Measurements from ENCODE around the gene SESN1. TPM values are rescaled to one million over a fixed set of nuclear protein-coding genes. Genes with fewer than 3 reads are reported as not detected.
A peak's percentile ranks its signal among the peaks of the same experiment; 100 is the strongest.

SESN1 gene
- polyA plus RNA-seq, 5 donors, result 51.7 to 86.7 (median 79.9) TPM

DNA sequence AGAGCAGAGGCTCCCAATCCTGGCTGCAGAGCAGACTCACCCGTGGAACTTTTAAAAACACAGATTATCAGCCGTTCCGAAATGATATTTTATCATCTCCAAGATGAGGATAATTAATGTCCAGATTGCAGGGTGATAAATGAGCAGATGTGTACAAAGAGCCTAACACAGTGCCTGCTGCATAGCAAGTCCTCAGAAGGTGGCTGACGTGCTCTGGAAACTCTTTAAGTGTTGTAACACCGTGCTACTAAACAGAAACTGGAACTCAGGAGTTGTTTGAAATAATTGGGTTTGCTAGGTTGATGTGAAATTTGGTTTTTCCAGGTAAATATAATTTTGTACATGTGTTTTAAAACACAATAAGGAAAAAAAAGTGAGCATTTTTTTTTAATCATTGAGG is 128.4 kb downstream of the SESN1 start:
- DNase-seq, result no peak

DNA sequence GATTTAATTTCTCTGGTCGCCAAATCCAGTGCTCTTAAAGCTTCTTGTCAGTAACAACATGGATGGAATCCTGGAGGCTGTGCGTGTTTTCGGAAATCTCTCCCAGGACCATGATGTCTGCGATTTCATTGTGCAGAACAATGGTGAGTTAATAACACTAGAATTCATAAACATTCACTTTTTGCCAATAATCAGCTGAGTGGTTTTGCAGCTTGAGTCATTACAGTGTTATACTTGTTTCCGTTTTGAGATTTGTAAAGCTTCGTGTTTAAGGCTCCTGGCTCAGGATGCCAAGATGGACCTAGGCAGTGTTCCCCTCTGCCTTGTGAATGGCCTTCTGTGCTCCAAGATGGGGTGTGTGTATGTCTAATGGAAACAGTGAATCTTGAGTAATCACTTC is 132.7 kb downstream of the SESN1 start:
- no peak for DNase-seq

DNA sequence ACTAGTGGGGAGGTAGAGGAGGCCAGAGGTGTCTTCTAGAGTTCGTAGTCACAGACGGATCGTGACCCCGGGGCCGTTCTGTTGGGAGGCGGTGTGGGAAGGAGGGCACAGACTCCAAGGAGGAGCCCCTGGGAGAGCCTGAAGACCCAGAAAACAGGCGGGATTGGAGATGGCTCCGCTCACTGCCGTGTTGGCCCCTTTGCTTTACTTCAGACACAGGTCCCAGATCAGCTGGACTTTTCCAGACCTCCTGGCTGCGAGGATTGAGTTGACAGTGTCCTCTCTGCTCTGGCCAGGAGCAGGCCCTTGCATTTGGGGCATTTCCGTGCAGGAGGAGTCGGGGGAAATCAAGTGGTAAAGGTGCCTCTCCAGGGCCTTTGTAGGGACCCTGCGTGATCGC is 133.6 kb downstream of the SESN1 start:
- DNase-seq, result no peak

DNA sequence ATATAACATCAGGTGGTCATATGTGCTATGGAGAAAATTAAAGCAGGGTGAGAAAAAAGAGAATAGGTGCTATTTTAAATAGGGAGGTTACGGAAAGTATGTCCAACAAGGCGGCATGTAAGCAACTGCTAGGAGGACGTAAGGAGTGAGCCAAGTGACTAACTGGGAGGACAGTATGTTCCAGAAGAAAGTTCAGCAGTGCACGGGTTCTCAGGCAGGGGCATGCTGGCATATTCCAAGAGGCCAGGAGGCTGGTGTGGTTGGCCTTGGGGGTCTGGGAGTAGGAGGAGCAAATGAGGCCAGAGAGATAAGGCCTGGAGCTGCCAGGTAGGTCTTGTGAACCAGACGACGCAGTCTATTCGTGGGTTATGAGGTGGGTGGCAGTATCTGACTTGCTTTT is 134.0 kb downstream of the SESN1 start:
- DNase-seq, result no peak

DNA sequence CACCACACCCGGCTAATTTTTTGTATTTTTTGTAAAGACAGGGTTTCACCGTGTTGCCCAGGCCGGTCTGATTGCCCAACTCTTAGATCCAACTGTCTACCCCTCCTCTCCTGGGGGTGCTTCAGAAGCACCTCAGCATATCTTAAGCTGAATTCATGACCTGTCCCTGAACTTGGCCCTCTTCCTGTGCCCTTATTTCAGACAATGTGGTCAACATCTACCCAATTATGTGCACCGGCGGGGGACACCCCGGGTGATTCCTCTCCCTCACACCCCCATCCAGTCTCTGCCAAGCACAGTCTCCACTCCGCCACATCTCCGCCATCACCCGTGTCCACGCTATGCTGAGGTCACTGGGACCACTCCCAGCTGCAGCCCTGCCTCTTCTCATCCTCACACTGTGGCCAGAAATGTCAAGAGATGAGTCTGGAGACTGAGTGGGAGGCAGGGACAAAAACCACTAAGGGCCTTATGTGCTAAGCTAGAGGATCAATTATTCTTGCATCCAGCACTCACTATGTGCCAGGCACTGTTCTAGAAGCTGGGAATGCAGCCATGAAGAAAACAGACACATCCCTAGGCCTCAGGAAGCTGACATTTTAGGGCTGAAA is 134.6 kb downstream of the SESN1 start:
- no peak for DNase-seq

DNA sequence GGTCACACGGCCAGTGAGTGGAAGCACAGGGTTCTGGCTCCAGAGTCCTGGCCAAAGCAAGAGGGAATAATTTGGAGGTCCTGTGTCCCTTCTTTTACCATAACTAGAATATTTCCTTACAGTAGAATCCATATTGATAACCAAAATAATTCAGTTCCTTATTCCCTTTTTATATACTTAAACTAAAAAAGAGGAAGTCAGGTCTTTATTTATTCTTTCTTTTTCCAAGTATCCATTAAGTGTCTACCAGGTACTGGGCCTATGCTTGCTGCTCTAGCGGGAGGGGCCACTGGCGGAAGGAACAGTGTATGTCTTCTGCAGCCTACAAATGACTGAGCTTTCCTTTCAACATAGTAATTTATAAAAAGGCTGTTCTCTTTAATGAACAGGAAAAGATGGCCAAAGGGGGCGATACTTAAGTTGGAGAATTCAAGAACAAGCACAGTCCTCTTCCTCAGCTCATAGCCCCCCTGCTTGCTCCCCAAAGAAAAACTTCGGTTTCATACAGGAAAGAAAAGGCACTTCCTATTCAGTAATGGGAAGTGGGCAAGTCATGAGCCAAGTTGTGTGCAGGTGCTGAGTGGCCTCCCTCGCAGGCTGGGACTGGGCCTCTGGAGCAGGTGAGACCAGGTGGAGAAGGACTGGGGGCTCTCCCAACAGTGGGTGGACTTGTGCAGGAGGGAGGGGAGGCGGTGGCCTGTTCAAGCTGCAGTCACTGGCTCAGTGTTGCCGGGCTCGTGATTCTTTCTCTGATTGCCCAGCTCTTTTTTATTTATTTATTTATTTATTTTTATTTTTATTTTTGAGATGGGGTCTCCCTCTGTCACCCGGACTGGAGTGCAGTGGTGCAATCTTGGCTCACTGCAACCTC is 135.5 kb downstream of the SESN1 start:
- no peak for DNase-seq

DNA sequence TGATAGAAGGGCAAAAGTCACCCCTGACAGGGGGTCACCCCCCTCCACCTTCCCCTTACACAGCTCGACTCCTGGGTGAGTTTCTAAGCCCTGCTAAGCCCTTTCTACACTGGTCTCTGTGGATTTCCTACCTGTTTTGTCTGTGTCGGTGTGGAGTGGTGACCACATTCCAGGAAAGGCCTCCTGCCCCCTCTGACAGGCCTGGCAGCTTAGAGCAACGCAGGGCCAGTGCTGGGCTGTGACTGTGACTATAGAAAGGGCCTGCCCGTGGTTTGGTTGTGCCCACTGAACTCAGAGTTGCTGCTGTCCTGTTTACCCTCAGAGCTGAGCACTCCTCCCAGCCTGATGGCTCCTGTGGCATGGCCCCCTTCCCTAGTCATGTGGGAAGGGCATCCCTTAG is 137.4 kb downstream of the SESN1 start:
- no peak for DNase-seq

DNA sequence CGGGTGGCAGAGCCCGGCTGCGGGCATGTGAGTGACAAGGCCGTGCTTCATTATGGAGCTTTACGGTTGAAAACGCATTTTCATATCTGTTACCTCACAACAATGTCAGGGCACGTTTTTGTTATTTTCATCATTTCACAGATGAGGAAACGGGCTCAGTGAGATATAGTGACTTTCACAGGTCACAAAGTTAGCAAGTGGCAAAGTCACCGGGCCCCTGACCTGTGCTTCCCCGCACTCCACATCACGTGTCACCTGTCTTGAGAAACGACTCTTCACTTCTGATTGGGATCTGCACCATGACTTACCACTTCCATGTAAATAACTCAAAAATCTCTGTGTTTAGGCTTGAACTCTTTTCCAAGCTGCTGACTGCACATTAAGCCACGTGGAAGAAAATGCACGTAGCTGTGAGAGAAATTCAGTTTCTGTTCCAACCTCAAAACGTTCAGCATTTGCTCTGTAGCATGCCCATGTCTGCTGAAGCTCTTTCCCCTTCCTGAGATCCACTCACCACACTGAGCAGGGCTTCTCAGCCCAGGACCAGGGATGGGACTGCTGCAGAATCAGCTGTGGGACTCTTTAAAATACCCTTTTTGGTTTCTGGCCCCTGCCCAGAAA is 139.2 kb downstream of the SESN1 start:
- no peak for DNase-seq

DNA sequence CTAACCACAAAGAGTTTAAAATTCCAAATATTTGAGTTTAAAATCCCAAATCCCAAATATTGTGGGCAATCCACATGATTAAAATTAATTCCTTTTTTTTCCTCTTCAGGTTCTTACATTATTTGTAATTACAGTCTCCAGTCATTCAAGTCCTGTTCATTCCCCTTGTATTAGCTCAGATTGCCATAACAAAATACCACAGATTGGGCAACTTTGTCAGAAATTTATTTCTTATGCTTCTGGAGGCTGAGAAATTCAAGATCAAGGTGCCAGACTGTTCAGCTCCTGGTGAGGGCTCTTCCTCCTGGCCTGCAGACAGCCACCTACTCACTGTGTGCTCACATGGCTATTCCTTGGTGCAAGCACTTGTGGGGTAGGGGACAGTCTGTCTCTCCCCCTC is 141.0 kb downstream of the SESN1 start:
- no peak for DNase-seq

DNA sequence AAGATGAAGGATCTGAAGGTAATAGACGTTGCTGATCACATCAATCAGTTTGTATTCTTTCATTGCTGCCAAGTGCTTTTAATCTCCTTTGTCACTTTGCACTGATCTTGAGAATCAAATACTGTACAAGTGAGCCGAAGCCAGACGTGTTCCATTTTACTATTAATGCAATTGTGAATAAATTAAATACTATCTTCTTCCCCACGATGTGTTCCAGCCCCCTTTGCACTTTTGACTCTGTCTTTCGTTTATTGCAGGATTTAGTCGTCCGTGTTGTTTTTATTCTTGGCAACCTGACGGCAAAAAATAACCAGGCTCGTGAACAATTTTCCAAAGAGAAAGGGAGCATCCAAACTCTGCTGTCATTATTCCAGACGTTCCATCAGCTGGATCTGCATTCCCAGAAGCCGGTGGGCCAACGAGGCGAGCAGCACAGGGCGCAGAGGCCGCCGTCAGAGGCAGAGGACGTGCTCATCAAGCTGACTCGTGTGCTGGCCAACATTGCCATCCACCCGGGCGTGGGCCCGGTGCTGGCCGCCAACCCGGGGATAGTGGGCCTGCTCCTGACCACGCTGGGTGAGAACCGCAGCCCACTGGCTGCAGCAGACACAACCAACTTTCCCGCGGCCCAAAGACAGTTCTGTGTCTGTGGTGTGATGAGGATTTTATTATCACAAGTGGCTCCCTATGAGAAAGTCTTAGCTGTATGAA is 141.7 kb downstream of the SESN1 start:
- DNase-seq, result no peak

DNA sequence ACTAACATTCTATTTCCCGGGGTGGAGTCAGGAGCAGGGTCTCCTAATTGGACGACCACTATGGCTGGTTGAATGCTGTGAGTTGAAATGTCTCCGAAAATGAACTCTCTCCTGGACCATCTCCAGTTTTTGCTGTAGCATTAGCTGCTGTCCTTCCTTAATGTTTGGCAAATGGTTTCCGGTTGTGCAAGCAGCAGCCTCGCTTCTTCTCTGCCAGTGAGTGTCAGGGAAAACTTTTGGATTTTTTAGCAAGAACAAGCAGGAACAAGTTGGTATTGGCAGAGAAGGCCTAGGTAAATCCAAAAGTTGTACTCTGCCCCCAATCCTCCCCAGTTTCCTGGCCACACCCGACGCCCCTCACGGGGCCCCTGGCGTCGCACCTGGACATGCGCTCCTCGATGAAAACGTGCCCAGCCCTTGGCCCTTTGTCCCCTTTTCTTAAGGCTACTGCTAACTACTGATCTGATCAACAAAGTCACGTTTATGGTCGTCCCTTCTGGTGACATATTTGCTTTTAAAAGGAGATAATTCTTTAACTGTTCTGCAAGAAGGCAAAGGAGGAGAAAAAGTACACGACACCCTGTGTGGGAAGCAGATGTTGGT is 143.2 kb downstream of the SESN1 start:
- peak; percentile 78 to 83 for DNase-seq

DNA sequence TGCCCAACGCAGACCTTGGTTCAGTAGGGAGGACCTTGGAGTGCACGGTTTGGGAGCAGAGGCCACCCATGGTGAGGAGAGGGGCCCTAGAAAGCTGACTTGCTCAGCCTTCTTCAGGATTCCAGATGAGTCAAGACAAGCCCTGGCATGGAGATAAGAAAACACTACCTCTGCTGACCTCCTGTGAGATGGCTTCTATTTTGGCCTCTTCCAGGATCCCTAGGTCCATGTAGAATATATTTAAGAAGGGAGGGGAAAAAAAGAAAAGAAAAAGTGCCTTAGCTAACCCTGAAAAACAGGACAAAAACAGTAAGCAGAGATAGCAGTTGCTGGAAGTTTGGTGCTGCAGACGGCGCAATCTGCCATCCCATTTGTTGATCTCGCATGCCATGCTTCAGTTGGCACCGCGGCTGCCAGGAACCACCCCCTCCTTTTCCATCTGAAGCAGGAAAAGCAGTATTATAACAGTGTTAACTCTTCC is 146.4 kb downstream of the SESN1 start:
- DNase-seq, result no peak

DNA sequence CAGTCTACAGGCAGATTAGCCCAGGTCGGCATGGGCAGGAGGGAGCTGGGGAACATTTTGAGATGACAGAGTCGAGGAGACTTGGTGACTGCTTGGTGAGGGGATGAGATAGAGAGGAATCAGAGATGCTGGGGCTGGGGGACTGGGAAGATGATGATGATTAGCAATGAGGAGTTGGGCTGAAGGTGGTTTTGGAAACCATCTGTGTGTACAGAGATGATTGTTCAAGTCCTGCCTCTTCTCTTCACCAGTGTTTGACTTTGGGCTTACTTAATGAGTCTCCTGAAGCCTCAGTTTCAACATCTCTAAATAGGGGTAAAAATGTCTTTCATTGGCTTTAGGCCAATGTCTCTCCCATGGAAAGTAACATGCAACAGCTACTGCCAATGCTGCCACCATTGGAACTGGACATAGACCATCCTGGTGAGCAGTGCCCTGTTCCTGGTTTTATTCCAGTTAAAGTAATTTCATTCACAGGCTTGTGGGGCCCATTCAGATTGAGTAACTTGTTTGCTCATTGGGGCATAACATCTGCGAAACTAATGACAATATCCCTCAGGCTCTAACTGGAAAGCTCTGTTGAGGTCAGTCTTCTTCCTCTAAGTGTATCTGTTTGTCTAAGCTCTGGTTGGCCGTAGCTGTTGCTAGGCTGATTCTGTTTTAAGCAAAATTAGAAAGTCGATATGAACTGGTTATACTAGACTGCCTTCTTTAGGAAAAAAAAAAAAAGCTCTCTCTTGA is 147.4 kb downstream of the SESN1 start:
- peak; percentile 74 to 80 for DNase-seq

DNA sequence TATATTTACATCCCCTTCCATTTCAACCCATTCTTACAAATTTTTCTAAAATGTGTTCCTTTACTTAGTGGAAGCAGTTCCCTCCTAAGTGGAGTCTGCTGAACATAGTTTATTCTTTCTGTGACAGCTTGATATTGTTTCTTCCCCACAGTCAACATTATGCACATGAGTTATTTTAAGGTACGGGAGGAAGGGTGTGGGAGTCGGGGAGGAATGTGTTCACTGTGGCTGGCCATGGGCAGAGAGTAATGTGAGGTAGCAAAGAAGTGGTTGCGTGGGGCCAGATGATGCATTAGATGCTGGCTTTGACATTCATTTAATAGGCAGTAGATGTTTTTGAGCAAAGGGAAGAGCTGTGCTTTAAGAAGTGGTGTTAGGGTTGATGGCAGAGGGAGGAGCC is 148.0 kb downstream of the SESN1 start:
- no peak for DNase-seq

DNA sequence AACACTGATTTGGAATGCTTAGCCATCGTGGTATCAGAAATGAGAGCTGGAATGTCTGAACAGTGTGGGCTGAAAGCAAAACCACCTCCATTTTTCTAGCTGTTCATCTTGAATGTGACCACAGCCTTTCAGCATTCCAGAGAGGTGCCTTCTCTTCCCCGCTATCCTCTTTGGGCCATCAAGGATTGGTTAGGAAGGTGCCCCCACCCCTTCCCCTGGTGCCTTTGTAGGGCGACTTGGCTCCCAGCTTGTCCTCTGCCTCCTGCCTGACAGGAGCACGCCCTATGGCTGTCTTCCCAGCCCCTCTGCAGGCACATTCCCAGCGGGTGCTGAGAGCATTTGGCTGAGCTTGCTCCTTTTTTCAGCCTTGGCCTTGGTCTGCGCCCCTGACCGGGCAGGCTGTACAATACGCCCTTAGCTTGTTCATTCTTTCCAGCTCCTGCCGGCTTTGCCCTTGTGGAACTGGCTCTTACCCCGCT is 148.9 kb downstream of the SESN1 start:
- peak; percentile 62 to 64 for DNase-seq

DNA sequence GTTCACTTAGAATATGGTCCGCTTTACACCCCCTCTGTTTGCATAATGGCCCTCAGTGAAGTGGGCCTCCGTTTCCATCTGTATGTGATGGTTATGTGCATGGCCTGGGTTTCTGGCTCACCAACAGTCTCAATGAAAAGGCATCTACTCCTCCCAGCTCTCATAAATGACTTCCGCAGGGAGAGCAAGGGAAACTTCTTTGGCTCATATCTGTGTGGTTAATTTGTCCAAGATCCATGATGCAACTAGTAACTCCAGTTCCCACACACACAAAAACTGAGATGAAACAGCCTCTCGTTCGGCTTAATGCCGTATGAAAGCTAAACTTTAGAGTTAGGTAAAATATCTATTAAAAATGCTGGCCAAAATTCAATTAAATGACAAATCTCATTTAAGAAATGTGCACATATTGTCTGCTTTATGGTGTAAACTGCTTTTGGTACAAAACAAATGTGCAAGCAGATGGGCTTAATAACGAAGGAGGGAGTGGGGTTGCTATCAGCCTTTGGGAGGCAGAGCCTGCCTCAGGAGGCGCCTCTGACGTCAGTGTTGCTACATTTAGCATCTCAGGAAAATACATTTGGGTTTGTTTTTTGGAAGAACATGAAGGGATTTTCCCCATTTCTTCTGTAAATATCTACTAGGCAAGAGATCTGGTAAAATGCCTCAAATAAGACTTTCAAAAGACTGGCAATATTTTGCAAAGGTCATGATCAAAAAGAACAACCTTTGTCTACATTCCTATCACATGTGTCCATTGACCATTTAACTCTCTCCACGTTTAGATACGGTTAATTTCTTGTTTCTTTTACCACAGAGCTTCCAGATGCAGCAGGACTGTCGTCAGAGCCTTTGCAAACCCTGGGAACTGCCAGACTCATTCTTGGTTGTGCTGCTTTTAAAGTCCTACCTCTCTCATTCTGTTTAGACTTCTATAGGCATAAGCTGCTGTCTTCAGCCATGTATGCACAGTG is 149.7 kb downstream of the SESN1 start:
- DNase-seq, result peak; percentile 71 to 81

DNA sequence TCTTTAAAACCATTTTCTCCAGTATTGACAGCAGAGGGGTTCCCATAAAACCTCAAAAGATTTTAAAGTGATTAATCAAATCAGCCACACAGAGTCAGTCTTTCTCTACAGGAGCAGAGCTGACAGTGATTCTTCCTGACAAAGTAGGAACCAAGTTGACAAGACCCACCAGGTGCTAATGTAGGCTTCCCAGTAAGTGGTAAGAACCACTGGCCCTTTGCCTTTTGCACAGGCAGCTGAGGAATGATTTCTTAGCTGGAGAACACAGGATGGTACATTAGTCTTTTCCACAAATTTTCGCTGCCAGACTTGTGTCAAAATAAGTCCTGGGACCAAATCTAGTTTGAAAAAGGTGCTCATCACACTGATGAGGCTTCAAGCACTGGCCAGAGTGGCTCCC is 150.6 kb downstream of the SESN1 start:
- no peak for DNase-seq

DNA sequence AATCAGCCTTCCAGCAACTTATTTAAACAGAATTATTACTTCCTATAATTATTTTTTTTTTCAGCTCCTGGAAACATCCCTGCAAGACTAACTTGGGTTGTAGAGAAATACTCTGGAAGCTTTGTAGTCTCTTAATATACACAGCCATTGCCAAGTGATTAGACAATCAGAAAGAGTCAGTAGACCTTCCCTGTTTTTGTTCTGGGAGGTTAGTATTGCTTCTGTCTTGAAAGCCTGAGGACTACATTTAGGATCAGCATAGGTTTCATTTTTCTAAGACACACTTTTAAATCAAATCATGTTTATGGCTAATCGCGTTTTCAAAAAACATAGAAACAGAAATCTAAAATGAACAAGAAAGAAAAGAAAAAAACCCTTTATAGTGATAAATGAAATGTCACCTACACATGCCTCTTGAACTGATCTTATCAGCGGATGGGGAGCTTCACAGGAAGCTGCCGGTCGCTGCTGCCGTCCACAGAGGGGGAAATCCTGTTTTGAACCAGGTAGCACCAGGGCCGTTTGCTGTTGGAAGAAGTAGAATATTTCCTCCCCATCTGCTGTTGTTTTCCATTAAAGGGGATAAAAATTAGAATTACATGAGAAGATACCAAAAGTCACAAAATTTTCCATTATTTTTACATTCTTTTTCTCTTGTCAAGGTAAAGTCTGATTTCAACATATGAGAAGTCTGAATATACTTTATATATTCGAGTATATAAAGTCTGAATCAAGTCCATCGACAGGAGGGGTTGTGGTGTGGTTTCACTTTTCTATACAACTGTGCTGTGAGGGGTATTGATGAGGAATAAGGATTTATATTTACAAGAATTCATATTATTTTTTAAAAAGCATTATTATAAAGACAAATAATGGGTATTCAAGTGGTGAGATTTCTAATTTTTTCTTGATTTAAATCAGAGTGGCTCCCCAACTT is 151.8 kb downstream of the SESN1 start:
- no peak for DNase-seq

Measured in right lung (tissue), 5 donors.